NCI-H1417 (cell line): ENCODE results near the gene HOXA5.

ENCODE experiments used
- DNase-seq, 3 experiments: peaks; one replicate each; lab custom pipeline; 2025; lab: John Stamatoyannopoulos, UW

Gene HOXA5

GRCh38 chr7:27143023-27143949 lies at the start of gene HOXA5:
TSS of gene HOXA5 (minus strand) at chr7:27143681. CDS start at chr7:27143607, 74 bp downstream.
- peak; percentile 64 to 93 (median 76) for DNase-seq

DNA sequence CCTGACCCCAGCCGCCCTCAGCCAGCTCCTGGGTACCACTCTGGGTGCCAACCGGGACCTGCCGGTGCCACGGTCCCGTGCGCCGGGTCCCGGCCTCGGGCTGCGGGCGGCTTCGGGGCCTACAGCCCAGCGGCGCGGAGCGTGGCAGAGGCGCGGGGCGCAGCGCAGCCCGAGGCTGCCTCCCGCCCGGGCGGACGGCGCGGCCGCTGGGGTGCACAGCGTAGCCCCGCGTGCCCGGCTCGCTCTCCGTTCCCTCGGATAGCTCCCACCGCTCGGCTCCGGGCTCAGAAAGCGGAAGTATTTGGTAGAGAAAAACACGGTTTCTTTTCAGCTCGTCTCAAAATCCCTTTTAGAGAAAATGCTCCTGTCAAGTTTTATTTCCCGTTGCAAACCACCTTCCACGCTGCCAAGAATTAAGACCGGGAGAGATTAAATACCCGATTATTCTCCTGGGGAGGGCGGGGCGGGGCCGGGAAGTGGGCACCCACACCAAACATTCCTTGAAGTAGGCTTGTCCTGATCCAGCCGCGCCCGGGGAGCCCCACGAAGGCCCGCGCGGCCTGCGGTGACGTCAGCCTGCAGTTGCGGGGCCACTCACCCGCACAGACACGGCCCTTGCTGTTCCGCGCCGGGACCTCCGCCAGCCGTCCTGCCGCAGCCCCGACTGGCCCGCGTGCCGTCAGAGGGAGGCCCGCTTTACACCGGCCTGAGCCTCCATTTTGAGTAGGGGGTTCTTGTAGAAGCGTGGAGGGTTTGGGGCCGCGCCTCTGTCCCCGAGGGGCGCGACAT lies 49.3 kb upstream of the HOXA5 start:
- DNase-seq: no peak

GRCh38 chr7:27191833-27192545 lies 48.5 kb upstream of the HOXA5 start:
- DNase-seq: no peak

GRCh38 chr7:27191161-27191731 lies 47.8 kb upstream of the HOXA5 start:
- no peak for DNase-seq

DNA sequence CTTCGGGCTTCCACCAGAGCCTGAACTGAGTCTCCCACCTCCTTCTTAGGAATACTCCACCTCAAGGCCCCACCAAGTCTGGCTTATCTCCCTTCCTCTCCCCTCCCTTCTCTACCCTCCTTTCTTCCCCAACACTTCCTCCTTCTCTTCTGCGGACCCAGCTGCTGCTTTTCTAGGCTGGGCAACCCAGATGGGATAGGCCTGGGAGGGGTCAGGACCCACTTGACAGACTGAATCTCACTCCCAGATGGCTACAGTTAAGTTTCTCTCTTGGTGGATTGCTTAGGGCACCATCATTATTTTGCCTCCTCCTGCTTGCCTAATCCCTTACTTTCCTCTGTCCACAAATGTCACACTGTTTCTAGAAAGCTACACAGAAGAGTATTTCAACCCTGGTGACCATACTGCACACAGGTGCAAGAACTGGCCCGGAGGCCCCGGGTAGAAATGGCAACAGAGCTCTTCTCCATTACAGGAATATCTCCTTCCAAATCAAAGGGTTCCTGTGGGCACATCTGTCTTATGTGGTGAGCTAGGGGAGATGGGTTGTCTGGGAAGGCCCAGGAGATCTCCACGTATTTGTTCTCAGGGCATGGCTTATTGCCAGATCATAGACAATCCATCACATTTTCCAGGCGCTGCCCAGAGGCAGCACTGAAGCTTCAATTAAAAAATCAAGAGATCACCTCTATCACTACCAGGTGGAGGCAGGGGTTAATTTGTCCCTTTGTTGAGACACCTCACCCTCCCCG lies 46.7 kb upstream of the HOXA5 start:
- DNase-seq: peak in 1 of 3 experiments; percentile 24

DNA sequence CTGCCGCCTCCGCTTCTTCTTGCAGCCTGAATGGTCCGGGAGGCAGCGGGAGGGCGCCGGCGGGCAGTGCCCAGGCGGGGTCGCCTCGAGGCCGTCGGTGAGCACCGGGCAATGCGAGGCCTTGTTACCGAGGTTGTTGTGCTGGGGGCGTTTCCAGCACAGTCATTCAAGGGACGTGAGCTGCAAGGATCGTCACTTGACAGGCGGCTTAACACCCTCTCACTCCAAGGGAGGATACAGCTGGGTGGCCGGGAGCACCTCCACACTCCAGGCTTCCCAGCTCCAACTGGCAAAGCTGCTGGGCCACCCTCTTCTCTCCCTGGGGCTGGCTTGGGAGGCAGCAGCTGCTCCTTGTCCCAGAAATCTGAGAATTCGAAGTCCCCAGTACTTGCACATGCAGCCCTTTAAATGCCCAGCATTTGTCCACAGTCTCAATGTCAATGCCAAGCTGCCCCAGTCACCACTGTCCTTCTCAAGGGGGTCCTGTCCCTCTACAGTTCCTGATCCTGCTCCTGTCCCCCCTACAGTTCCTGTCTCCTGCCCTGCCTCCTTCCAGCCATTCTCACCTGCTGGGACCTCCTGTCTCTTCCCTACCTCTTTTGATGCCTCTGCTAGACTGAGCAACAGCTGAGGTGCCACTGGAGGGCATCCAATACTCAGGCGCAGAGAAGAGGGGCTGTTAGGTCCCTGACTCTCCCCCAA lies 46.0 kb upstream of the HOXA5 start:
- no peak for DNase-seq

DNA sequence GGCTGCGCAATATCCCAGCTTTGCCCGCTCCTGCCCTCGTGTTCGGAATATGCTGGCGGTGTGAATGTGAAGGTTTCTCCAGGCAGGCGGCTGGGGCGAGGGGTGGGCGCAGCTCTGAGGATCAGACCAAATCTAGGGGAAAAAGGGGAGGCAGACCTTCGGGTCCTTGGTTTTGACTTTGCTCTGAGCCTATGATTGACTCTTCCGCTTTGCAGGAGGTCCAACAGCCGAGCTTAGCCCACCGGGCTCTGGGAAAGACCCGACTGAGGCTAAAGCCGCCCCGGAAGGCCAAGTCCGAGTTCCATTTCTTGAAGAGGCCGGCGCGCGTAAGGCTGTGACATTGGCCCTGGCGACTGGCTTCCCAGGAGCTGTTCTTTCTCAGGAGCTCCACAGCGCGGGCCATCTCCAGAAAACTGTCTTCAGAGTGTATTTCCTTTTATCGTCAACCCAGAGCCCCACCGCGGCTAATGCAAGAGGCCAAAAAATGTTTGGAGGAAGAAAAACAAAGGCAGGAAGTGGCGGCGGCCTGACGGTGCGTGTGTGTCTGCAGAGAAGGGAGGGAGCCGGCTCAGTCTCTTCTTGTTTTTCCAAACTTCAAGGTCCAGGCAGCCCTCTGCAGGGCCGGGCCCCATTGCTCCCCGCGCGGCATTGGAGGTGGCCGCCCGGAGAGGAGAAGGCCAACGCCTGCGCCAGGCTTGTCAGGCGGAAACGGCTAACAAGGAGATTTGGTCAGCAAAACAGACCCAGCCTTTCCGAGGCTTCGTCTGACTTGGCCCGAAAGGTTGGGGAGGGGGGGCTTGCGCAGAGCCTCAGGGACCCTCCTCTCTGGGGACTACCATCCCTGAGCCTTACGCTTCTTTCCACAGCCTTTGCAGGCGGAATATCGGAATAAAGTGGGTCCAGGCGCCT lies 45.2 kb upstream of the HOXA5 start:
- no peak for DNase-seq

GRCh38 chr7:27187475-27188385 lies 44.2 kb upstream of the HOXA5 start:
- no peak for DNase-seq

- DNase-seq: no peak
These were observed 43.4 kb upstream of the HOXA5 start for GRCh38 chr7:27186668-27187474.

GRCh38 chr7:27185854-27186667 lies 42.6 kb upstream of the HOXA5 start:
- DNase-seq: no peak

GRCh38 chr7:27185013-27185853 lies 41.8 kb upstream of the HOXA5 start, which contains the start of gene HOXA11:
TSS of gene HOXA11 (minus strand) at chr7:27185232. CDS start at chr7:27185144, 88 bp downstream.
- peak in 2 of 3 experiments; percentile 20 to 44 for DNase-seq

DNA sequence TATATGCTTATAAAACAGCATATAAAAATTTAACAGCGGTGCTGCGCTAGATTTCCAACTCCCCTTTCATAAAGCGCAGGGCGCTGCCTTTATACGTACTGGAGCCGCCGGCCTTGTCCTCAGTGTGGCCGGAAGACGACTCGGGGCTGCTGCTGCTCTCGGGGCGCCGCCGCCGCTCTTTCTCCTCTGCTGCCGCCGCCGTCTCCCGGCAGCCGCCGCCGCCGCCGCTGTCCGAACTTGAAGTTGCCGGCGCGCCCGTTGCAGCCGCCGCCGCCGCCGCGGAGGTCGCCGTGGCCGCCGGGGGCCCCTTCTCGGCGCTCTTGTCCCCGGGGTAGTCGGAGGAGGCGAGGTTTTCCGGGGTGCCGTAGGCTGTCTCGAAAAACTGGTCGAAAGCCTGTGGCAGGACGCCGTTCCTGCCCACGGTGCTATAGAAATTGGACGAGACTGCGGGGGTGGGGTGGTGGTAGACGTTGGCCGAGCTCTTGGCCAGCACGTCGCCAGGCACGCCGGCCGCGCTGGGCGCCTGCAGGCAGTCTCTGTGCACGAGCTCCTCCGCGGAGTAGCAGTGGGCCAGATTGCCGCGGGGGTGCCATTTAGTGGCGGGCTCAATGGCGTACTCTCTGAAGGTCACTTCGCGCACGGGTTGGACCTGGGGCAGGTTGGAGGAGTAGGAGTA lies 41.0 kb upstream of the HOXA5 start:
- DNase-seq: peak; percentile 35 to 86 (median 79)

DNA sequence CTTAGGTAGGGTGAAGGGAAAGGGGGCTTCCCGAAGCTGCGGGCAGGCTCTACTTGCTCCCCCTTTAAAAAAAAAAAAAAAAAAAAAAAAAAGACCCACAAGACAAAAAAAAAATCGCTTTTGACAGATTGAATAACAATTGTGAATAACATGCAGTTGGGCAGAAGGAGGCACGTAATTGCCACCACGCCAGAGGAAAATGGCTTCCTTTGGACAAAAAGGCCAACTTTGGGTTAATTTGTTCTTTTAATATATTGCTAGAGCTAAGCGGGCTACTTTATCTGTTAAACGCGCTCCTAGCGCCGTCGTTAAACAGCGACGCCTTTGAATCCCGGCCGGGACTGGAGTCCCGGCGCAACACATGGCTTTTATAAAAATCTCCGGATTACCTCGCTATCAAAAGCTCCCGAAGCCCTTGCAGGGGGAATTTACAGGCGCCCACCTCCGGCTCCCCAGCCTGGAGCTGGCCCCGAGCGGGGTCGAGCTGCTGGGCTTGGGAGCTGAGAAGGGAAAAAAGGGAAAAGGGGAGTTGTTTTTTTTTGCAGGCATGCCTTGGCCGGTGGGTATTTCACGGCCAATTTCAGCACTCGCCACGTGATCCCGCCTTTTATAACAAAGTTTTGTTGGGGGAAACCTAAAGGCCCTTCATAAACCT lies 40.3 kb upstream of the HOXA5 start:
- DNase-seq: peak; percentile 46 to 86 (median 79)
